ENCODE data around the gene SPTBN1. TPM values are rescaled to one million over a fixed set of nuclear protein-coding genes. Genes with fewer than 3 reads are reported as not detected.
A peak's percentile ranks its signal among the peaks of the same experiment; 100 is the strongest.

Gene SPTBN1
- total RNA-seq, 2 donors from 2014 or later: 117 to 135 TPM

GRCh38 chr2:54546923-54547720 lies 91.0 kb downstream of the SPTBN1 start:
- H3K36me3 Mint-ChIP-seq: no peaks in the 10 kb centered on the region
- peak in 1 of 2 donors; percentile 71 for ATAC-seq
- no peak overlapping the region for H3K27ac Mint-ChIP-seq
- DNase-seq (ENCODE audit: low spot score in 2 of 2): no peak
- peaks cover 0 to 6% of the 10 kb centered on the region in 2 donors for H3K9me3 Mint-ChIP-seq

- ATAC-seq: no peak
- no peaks in the 10 kb centered on the region for H3K36me3 Mint-ChIP-seq
- peaks cover 0 to 6% of the 10 kb centered on the region in 2 donors for H3K9me3 Mint-ChIP-seq
- no peak overlapping the region for H3K27ac Mint-ChIP-seq
- no peak for DNase-seq (ENCODE audit: low spot score in 2 of 2)
Observed at GRCh38 chr2:54549430-54549829, 93.3 kb downstream of the SPTBN1 start.

GRCh38 chr2:54549917-54550518 lies 93.9 kb downstream of the SPTBN1 start:
- H3K9me3 Mint-ChIP-seq: peaks cover 0 to 6% of the 10 kb centered on the region in 2 donors
- H3K36me3 Mint-ChIP-seq: no peaks in the 10 kb centered on the region
- DNase-seq (ENCODE audit: low spot score in 2 of 2) (no peak), ATAC-seq (no peak)
- H3K27ac Mint-ChIP-seq: no peak overlapping the region

- ATAC-seq (no peak), DNase-seq (ENCODE audit: low spot score in 2 of 2) (no peak)
- Mint-ChIP-seq H3K9me3 (peaks cover 0 to 6% of the 10 kb centered on the region in 2 donors), H3K36me3 (no peaks in the 10 kb centered on the region), H3K27ac (no peak overlapping the region)
Observed at GRCh38 chr2:54550547-54550946, 94.4 kb downstream of the SPTBN1 start.

GRCh38 chr2:54551123-54551756 lies 95.1 kb downstream of the SPTBN1 start:
- Mint-ChIP-seq H3K9me3 (peaks cover 0 to 6% of the 10 kb centered on the region in 2 donors), H3K36me3 (no peaks in the 10 kb centered on the region), H3K27ac (no peak overlapping the region)
- ATAC-seq: no peak
- no peak for DNase-seq (ENCODE audit: low spot score in 2 of 2)

- no peak for DNase-seq (ENCODE audit: low spot score in 2 of 2)
- no peak overlapping the region for H3K27ac Mint-ChIP-seq
- H3K36me3 Mint-ChIP-seq: no peaks in the 10 kb centered on the region
- no peak for ATAC-seq
- H3K9me3 Mint-ChIP-seq: peaks cover 0 to 6% of the 10 kb centered on the region in 2 donors
Observed at GRCh38 chr2:54553075-54553474, 96.9 kb downstream of the SPTBN1 start.

- peak in 1 of 2 donors; percentile 4 for ATAC-seq
Observed at GRCh38 chr2:54553775-54554174, 97.6 kb downstream of the SPTBN1 start.

GRCh38 chr2:54555318-54555837 lies 99.3 kb downstream of the SPTBN1 start:
- Mint-ChIP-seq H3K9me3 (no peaks in the 10 kb centered on the region), H3K27ac (peak overlapping the region in 1 of 2 donors; percentile 4), H3K36me3 (peaks cover 16 to 21% of the 10 kb centered on the region in 2 donors)
- ATAC-seq (no peak), DNase-seq (ENCODE audit: low spot score in 2 of 2) (no peak)

More at GRCh38 chr2:54553775-54554174, 97.6 kb downstream of the SPTBN1 start:
- Mint-ChIP-seq H3K36me3 (peaks cover 3 to 5% of the 10 kb centered on the region in 2 donors), H3K27ac (no peak overlapping the region), H3K9me3 (peaks cover 0 to 6% of the 10 kb centered on the region in 2 donors)
- DNase-seq (ENCODE audit: low spot score in 2 of 2): no peak

GRCh38 chr2:54556621-54557121 lies 100.5 kb downstream of the SPTBN1 start:
- no peak for DNase-seq (ENCODE audit: low spot score in 2 of 2)
- Mint-ChIP-seq H3K36me3 (peaks cover 25 to 31% of the 10 kb centered on the region in 2 donors), H3K9me3 (no peaks in the 10 kb centered on the region)

GRCh38 chr2:54557211-54557600 lies 101.1 kb downstream of the SPTBN1 start:
- Mint-ChIP-seq H3K36me3 (peaks cover 29 to 36% of the 10 kb centered on the region in 2 donors), H3K9me3 (no peaks in the 10 kb centered on the region), H3K27ac (peak overlapping the region; percentile 61 to 97)
- no peak for ATAC-seq
- no peak for DNase-seq (ENCODE audit: low spot score in 2 of 2)

More at GRCh38 chr2:54556621-54557121, 100.5 kb downstream of the SPTBN1 start:
- ATAC-seq: no peak
- H3K27ac Mint-ChIP-seq: peak overlapping the region in 1 of 2 donors; percentile 97

- peak overlapping the region in 1 of 2 donors; percentile 97 for H3K27ac Mint-ChIP-seq
- DNase-seq (ENCODE audit: low spot score in 2 of 2): peak; percentile 74 to 77
- peaks cover 31 to 36% of the 10 kb centered on the region in 2 donors for H3K36me3 Mint-ChIP-seq
- no peaks in the 10 kb centered on the region for H3K9me3 Mint-ChIP-seq
- peak; percentile 64 to 71 for ATAC-seq
Observed at GRCh38 chr2:54557601-54558187, 101.6 kb downstream of the SPTBN1 start.

- ATAC-seq: peak; percentile 73 to 79
- peak; percentile 68 to 75 for DNase-seq (ENCODE audit: low spot score in 2 of 2)
- Mint-ChIP-seq H3K9me3 (no peaks in the 10 kb centered on the region), H3K36me3 (peaks cover 31 to 36% of the 10 kb centered on the region in 2 donors), H3K27ac (peak overlapping the region; percentile 95 to 97)
Observed at GRCh38 chr2:54558188-54559005, 102.3 kb downstream of the SPTBN1 start.

GRCh38 chr2:54559006-54559445 lies 102.9 kb downstream of the SPTBN1 start:
- no peak for DNase-seq (ENCODE audit: low spot score in 2 of 2)

GRCh38 chr2:54559593-54560145 lies 103.5 kb downstream of the SPTBN1 start:
- H3K9me3 Mint-ChIP-seq: no peaks in the 10 kb centered on the region
- ATAC-seq (peak; percentile 4 to 5), DNase-seq (ENCODE audit: low spot score in 2 of 2) (no peak)
- peak overlapping the region; percentile 95 to 97 for H3K27ac Mint-ChIP-seq
- peaks cover 31 to 36% of the 10 kb centered on the region in 2 donors for H3K36me3 Mint-ChIP-seq

More at GRCh38 chr2:54559006-54559445, 102.9 kb downstream of the SPTBN1 start:
- peak overlapping the region; percentile 95 to 97 for H3K27ac Mint-ChIP-seq
- ATAC-seq: peak; percentile 17 to 20
- peaks cover 31 to 36% of the 10 kb centered on the region in 2 donors for H3K36me3 Mint-ChIP-seq
- no peaks in the 10 kb centered on the region for H3K9me3 Mint-ChIP-seq
